Measurements from ENCODE around the gene BRAT1.

The BRAT1 gene

GRCh38 chr7:2488681-2489080 is 66.6 kb downstream of the BRAT1 start:
- Histone ChIP-seq H3K9me3 (ENCODE audit: low read depth, low read length) (no peaks in the 10 kb centered on the region), H3K27ac (no peak overlapping the region), H3K4me3 (no peak overlapping the region), H3K36me3 (ENCODE audit: insufficient read depth, low read length) (no peaks in the 10 kb centered on the region), H3K9ac (ENCODE audit: insufficient read length) (no peak overlapping the region)
- TF ChIP-seq POLR2AphosphoS5 (IDR thresholded peaks at IDR 0.05; ENCODE audit: borderline replicate concordance, low read depth, low read length) (no peak), EZH2 (IDR thresholded peaks at IDR 0.05) (no peak), FOXP2 (optimal IDR thresholded peaks at IDR 0.05; ENCODE audit: control extremely low read depth, extremely low read length, insufficient read depth) (no peak)
- no peak for DNase-seq (ENCODE audit: low read depth, low spot score)

- no peak overlapping the region for H3K9ac ChIP-seq (ENCODE audit: insufficient read length)
- no peaks in the 10 kb centered on the region for H3K36me3 ChIP-seq (ENCODE audit: insufficient read depth, low read length)
- H3K9me3 ChIP-seq (ENCODE audit: low read depth, low read length) = no peaks in the 10 kb centered on the region
- H3K4me3 ChIP-seq = no peak overlapping the region
- H3K27ac ChIP-seq = no peak overlapping the region
- DNase-seq (ENCODE audit: low read depth, low spot score) = no peak
- TF ChIP-seq POLR2AphosphoS5 (IDR thresholded peaks at IDR 0.05; ENCODE audit: borderline replicate concordance, low read depth, low read length) (no peak), FOXP2 (optimal IDR thresholded peaks at IDR 0.05; ENCODE audit: control extremely low read depth, extremely low read length, insufficient read depth) (no peak), EZH2 (IDR thresholded peaks at IDR 0.05) (no peak)
Measured at GRCh38 chr7:2488272-2488645, 67.1 kb downstream of the BRAT1 start.
